ENCODE results near the gene BAIAP3. TPM values are rescaled to one million over a fixed set of nuclear protein-coding genes. Genes with fewer than 3 reads are reported as not detected.

The BAIAP3 gene
- total RNA-seq, 1 donor from 2014 or later: 11.4 TPM

DNA sequence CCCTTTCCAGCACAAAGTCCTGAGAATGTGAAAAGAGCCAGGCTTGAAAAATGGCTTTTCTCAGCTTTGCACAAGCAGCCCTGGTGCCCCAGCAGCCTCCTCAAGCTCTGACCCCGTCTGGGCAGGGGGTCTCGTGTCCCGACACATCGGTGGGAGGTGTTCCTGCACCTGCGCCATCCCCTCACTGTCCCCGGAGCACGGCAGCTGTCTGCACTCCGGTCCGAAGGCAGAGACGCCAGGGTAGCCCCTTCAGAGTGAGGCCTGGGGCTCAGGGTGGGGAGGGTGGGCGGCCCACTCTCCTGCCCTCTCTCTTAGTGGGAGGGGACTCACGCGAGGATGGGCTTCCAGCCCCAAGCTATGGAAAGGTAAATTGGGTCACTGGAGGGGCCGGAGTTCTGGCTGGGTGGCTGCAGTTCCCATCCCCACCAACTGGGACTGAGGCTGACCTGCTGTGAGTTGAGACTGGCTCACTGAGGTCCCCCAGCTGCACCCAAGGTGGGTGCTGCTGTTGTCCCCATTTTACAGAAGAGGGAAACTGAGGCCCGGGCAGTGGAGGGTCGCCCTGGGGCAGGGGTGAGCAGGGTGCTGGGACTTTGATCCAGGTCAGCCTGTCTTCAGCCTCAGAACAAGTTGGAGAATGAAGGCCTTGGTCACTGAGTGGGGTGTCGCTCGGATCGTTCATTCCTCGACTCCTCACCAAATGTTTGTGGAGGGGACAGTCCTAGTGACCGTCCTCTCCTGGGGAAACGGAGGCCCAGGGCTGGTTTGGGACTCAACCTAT lies 2.3 kb upstream of the BAIAP3 start:
- no peak for FAIRE-seq
- no peak for DNase-seq (ENCODE audit: low spot score in 2 of 2)

DNA sequence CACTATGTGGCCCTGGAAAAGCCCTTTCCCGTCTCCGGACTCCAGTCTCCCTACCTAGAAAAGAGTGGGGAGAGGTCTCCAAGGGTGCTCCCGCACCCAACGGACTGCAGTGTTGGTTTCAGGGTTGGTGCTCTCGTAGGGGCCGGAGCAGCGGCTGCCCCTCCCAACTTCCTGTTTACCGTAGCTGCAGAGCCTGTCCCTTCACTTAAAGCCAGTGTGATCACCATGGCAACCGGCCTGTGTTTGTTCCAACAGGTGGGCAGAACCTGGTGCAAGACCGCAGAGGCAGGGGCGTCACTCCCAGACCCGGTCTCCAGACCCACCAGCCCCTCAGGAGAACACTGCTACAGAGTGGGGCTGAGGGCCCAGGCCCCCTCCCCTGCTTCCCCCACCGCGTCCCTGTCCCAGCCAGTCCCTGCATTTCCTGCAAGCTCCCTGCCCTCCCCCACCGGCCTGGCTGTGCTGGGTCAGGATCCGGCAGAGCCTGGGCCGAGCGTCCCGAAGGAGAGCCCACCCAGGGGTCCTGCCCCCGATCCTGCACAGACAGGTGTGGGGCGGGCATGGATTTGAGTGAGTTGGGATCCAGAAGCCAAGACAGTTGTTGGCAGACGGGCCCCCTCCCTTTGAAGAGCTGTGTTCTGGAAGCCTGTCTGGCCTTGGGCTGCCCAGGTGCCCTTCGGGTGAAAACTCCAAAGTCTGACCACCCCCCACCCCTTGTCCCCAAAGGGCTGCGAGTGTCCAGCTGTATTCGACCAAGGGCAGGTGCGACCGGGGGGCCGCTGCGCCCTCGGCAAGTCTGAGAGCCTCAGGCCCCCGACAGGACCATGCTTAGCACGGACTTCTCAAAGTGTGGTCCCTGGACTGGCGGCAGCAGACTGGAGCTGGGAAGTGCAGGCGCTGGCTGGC lies 1.5 kb upstream of the BAIAP3 start:
- DNase-seq (ENCODE audit: low spot score in 2 of 2) (peak; percentile 73 to 78), FAIRE-seq (no peak)

DNA sequence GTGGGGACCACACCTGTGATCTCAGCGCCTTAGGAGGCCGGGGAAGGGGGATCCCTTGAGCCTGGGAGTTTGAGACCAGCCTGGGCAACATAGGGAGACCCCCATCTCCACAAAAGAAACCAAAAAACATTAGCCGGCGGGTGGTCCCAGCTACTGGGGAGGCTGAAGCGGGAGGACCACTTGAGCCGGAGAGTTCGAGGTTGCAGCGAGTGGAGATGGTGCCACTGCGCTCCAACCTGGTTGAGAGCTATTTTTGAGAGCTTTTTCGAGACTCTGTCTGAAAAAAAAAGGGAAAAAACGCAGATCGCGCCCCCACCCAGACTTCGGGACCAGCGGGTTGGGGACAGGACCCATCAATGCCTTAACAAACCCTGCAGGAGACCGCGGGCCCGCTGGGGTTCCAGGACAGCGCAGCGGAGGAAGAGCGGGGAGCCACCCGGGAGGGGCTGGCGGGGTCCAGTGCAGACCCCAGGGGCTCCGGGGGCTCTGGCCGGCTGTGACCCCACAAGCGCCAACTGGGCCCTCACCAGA lies 762 bp upstream of the BAIAP3 start:
- FAIRE-seq (no peak), DNase-seq (ENCODE audit: low spot score in 2 of 2) (no peak)

GRCh38 chr16:1333854-1334700 lies 632 bp downstream of the BAIAP3 start:
- FAIRE-seq (no peak), DNase-seq (ENCODE audit: low spot score in 2 of 2) (no peak)

- DNase-seq (ENCODE audit: low spot score in 2 of 2) (no peak), FAIRE-seq (no peak)
Measured at GRCh38 chr16:1334739-1335138, 1.3 kb downstream of the BAIAP3 start.

GRCh38 chr16:1335211-1335971 lies 1.9 kb downstream of the BAIAP3 start:
- DNase-seq (ENCODE audit: low spot score in 2 of 2) (no peak), FAIRE-seq (no peak)

DNA sequence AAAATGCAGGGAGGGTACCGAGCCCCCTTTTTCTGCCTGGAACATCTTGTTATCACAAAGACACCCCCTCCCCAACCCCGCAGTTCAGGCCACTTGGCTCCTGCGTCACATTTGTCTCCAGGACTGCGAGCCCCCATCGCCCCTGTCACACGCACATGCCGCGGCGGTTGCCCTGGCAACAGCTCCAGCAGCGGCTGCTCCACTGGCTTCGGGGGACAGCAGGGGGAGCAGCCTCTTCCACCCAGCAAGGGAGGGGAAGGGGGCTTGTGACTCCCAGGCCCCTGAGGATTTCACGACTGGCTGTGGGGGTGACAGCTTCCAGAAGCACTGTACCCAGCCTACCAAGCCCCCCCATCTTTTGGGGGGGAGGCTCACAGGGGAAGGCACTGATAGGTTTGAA lies 2.6 kb downstream of the BAIAP3 start:
- FAIRE-seq: no peak
- no peak for DNase-seq (ENCODE audit: low spot score in 2 of 2)

GRCh38 chr16:1336619-1337018 lies 3.2 kb downstream of the BAIAP3 start:
- no peak for FAIRE-seq
- no peak for DNase-seq (ENCODE audit: low spot score in 2 of 2)

DNA sequence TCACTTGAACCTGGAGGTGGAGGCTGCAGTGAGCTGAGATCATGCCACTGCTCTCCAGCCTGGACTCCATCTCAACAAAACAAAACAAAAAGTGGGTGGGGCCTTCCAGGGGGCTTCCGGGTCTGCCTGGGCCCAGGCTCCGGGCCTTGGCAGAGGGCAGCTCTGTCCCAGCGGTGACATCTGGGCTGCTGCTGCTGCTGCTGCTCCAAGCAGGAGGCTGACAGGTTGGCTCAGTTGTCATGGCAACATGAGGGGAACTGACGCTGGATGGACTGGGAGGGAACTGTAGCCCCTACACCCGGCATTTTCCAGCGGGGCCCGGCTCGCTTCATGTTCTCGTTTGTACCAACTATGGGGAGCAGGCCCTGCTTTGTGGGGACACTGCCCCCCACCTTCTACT lies 4.0 kb downstream of the BAIAP3 start:
- no peak for FAIRE-seq
- DNase-seq (ENCODE audit: low spot score in 2 of 2): no peak

- FAIRE-seq (no peak), DNase-seq (ENCODE audit: low spot score in 2 of 2) (no peak)
Measured at GRCh38 chr16:1338119-1338730, 4.8 kb downstream of the BAIAP3 start.

DNA sequence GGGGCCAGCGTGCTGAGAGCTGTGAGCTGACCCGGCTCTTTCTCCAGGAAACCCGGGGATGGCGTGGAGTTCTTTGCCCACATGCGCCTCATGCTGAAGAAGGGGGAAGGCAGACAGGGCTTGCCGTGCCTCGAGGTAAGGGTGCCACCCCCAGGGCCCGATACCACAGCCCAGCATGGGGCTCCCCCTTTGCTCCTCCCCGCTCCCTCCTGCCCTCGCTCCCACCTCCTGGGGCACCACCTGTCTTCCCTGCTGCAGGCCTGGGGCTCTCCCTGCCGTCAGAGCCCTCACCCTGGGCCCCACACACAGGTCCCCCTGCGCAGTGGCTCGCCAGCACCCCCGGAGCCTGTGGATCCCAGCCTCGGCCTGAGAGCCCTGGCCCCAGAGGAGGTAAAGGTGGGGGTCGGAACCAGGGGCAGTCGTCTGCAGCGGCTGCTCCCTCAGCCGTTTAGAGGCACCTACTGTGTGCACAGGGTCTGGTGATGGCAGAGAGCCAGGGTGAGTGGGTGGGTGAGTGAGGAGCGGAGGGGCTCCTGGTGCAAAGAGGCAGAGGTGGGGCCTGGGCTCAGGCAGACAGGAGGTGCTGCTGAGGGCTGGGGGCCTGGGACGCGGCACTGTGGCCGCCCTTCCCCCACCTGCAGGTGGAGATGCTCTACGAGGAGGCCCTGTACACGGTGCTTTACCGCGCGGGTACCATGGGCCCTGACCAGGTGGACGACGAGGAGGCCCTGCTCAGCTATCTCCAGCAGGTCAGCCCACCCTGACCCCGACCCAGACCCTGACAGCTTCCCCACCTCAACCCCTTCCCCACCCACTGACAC lies 5.6 kb downstream of the BAIAP3 start:
- FAIRE-seq (no peak), DNase-seq (ENCODE audit: low spot score in 2 of 2) (no peak)

DNA sequence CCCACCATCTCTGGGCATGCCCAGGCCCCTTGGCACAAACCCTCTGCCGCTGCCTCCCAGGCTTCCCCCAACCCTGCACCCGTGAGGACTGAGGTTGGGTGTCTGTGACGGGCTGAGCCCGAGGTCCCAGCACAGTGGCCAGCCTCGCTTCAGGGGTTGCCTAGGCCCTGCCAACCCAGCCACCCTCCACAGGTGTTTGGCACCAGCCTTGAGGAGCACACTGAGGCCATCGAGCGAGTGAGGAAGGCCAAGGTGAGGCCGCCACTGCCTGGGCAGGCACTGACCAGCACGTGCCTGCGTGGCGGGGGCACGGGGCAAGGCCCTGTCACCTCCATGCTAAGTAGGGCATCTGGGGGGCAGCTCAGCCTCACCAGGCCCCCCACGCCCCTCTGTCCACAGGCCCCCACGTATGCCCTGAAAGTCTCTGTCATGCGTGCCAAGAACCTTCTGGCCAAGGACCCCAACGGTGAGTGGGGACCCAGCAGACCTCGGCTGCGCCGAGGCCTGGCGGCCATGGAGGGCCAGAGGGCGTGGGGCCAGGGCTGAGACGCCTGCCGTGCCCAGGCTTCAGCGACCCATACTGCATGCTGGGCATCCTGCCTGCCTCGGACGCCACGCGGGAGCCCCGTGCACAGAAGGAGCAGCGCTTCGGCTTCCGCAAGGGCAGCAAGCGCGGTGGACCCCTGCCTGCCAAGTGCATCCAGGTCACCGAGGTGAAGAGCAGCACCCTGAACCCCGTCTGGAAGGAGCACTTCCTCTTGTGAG lies 7.5 kb downstream of the BAIAP3 start:
- DNase-seq (ENCODE audit: low spot score in 2 of 2) (no peak), FAIRE-seq (no peak)

DNA sequence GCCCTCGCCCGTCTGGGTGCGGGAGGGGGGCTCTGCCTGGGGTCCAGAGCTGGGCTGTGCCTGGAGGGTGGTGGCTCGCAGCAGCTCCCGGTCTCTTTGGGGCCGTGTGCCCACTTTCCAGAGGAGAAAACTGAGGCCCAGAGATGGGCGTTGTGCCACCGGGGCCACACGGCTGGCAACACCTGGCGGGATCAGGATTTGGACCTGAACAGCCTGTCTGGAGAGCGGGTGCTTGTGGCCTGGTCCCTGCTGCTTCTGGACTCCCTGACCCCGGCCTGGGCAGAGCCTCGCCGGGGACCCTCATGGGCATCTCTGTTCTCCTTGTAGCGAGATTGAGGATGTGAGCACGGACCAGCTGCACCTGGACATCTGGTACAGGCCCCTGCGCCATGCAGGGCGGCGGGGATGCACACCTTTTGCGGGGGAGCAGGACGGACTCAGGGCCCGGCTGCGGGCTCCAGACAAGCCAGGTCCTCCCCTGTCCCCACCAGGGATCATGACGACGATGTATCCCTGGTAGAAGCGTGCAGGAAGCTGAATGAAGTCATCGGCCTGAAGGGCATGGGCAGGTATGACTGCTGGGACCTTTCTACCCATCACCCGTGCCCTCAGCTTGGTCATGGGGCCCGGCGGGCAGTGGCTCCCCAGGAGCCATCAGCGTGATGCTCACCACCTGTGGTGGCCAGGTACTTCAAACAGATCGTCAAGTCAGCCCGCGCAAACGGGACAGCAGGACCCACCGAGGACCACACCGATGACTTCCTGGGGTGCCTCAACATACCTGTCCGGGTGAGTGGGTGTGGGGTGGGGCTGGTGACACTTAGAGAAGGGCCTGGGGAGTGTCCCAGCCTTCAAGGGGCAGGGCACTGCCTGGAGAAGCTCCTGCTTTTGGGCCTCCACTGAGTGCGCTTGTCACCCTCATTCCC lies 8.3 kb downstream of the BAIAP3 start:
- FAIRE-seq (no peak), DNase-seq (ENCODE audit: low spot score in 2 of 2) (no peak)

- DNase-seq (ENCODE audit: low spot score in 2 of 2) (peak; percentile 94 to 98), FAIRE-seq (no peak)
Measured at GRCh38 chr16:1342526-1343427, 9.3 kb downstream of the BAIAP3 start.

DNA sequence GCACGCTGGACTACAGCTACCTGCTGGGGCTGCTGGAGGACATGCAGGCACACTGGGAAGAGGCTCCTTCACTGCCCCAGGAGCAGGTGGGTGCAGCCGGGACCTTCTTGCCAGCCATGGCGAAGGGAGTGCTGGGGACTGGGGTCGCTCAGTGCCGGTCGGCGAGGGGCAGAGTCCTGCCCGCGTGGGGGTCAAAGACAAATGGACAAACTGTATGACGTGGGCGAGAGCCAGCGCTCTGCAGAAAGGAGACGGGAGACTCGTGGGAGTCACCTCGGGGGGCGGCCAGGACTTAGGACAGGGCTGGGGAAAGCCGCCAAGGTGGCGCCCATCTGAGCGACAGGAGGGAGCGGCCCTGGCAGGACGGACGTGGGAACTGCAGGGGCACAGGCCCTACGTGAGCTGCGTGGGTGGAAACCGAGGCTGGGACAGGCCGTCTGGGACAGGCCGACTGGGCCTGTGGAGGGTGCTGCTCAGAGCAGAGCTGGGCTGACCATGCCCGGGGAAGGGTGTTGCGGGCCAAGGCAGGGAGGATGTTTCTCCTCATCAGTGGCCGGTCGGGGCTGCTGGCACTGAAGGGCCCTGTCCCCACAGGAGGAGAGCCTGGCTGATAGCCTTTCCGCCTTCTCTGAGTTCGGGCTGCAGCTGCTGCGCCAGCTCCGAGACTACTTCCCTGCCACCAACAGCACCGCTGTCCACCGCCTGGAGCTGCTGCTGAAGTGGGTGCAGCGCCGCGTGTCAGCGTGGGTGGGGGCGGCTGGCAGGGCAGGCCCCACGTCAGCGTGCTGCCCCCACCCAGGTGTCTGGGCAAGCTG lies 10.2 kb downstream of the BAIAP3 start:
- DNase-seq (ENCODE audit: low spot score in 2 of 2) (no peak), FAIRE-seq (no peak)
